Suprapubic skin (tissue), 4 donors: ENCODE measurements around the gene CNTROB. TPM values are rescaled to one million over a fixed set of nuclear protein-coding genes. Genes with fewer than 3 reads are reported as not detected.
"Not testable (repeated sequence)": the region's sequence is repeated elsewhere in the genome, so short reads cannot be mapped to it uniquely, and the experiment has no call there.

Experiments
- DNase-seq, 2 donors: peaks; one replicate each; pipeline ENCODE4 v3.0.0-alpha.2; 2019; ENCODE audit warnings: low spot score in 2 of 2
- H3K27ac ChIP-seq: fragments of 200-600 bp; sonication (generic); one replicate; pipeline ENCODE4 v1.5.1; 2019
- H3K27me3 ChIP-seq: fragments of 200-600 bp; sonication (generic); one replicate; pipeline ENCODE4 v1.5.1; 2019
- H3K36me3 ChIP-seq: fragments of 200-600 bp; sonication (generic); one replicate; pipeline ENCODE4 v1.5.1; 2019
- H3K4me1 ChIP-seq: fragments of 200-600 bp; sonication (generic); one replicate; pipeline ENCODE4 v1.5.1; 2019
- H3K4me3 ChIP-seq: fragments of 200-600 bp; sonication (generic); one replicate; pipeline ENCODE4 v1.5.1; 2019; ENCODE audit warnings: mild to moderate bottlenecking
- H3K9me3 ChIP-seq: fragments of 200-600 bp; sonication (generic); one replicate; pipeline ENCODE4 v1.5.1; 2019
- CTCF ChIP-seq, 2 donors: fragments of 200-600 bp in 1 of 2; fragments of 450-650 bp in 1 of 2; sonication (generic) in 1 of 2; IDR thresholded peaks; one replicate each; pipeline ENCODE4 v1.5.1; 2016 to 2019; ENCODE audit warnings: antibody characterized with exemption in 2 of 2, mild to moderate bottlenecking in 1 of 2, moderate library complexity in 1 of 2
- EP300 ChIP-seq: sonication (generic); formaldehyde crosslinking; IDR thresholded peaks from one replicate; pipeline ENCODE4 v1.6.1; 2017; ENCODE audit warnings: antibody characterized with exemption
- POLR2A ChIP-seq, 2 donors: fragments of 450-650 bp; IDR thresholded peaks; one replicate each; pipeline ENCODE4 v1.6.1; 2017; ENCODE audit warnings: antibody characterized with exemption in 2 of 2, mild to moderate bottlenecking in 2 of 2, moderate library complexity in 2 of 2
- POLR2AphosphoS5 ChIP-seq, 3 donors: sonication (generic); formaldehyde crosslinking; IDR thresholded peaks; one replicate each; pipeline ENCODE4 v1.6.1; 2017; ENCODE audit warnings: antibody characterized with exemption in 3 of 3
- WGBS: methylation state at CpG from one replicate; pipeline ENCODE4 v1.1.5; 2018; 5-methylcytosine and 5-hydroxymethylcytosine counted together
- total RNA-seq, 4 donors: library from RNA; depleted of rRNA; stranded (reverse); fragments of >200 nt; gene quantifications; one replicate each; pipeline ENCODE4 v1.1.0, GENCODE V29; 2016

CNTROB gene
- total RNA-seq, 4 donors from 2014 or later = 23.7 to 57.0 (median 30.8) TPM

- TF ChIP-seq CTCF (IDR thresholded peaks at IDR 0.05) (no peak), POLR2A (IDR thresholded peaks at IDR 0.05) (no peak), EP300 (no peak), POLR2AphosphoS5 (IDR thresholded peaks at IDR 0.05) (no peak)
- DNase-seq = no peak
- no peaks in the 10 kb centered on the region for H3K27me3 ChIP-seq
- no peaks in the 10 kb centered on the region for H3K4me1 ChIP-seq
- H3K4me3 ChIP-seq = no peak overlapping the region
- no peaks in the 10 kb centered on the region for H3K9me3 ChIP-seq
- no peak overlapping the region for H3K27ac ChIP-seq
- 71% methylated on average over 5 of the region's 5 CpGs for WGBS
- peaks cover 81% of the 10 kb centered on the region for H3K36me3 ChIP-seq
These were observed 14.4 kb downstream of the CNTROB start for GRCh38 chr17:7946441-7946840.

DNA sequence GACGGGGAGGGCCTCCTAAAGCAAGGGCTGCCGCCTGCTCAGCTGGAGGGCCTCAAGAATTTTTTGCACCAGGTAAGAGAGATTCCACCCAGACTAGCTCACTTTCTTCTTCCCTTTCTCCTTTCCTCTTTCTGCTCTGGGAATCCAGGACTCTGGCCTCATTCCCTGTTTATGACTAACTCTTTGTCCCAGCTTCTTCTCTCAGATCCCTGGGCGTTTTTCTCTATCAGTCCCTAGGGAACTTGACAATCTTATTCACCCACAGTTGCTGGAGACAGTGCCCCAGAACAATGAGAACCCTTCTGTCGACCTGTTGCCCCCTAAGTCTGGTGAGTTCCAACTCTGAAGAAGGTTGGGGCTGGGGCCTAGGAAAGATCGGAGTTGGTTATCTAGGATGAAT, 15.6 kb downstream of the CNTROB start:
- Histone ChIP-seq H3K9me3 (no peaks in the 10 kb centered on the region), H3K36me3 (peaks cover 75% of the 10 kb centered on the region), H3K4me1 (no peaks in the 10 kb centered on the region), H3K27ac (no peak overlapping the region), H3K4me3 (no peak overlapping the region), H3K27me3 (no peaks in the 10 kb centered on the region)
- no peak for DNase-seq
- WGBS = 82% methylated on average over 5 of the region's 5 CpGs
- TF ChIP-seq POLR2AphosphoS5 (IDR thresholded peaks at IDR 0.05) (no peak), CTCF (IDR thresholded peaks at IDR 0.05) (no peak), POLR2A (IDR thresholded peaks at IDR 0.05) (no peak), EP300 (no peak)

DNA sequence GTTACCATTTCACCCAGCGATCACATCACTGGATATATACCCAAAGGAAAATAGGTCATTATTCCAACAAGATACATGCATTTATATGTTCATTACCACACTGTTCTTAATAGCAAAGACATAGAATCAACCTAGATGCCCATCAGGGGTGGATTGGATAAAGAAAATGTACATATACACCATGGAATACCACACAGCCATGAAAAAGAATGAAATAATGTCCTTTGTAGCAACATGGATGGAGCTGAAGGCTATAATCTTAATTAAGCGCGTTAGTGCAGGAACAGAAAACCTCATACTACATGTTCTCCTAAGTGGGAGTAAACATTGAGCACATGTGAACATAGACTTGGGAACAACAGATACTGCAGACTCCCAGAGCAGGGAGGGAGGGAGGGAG, 18.6 kb downstream of the CNTROB start:
- no peak for TF ChIP-seq EP300
- no peak for TF ChIP-seq POLR2A (IDR thresholded peaks at IDR 0.05)
- no peak for TF ChIP-seq POLR2AphosphoS5 (IDR thresholded peaks at IDR 0.05)
- TF ChIP-seq CTCF (IDR thresholded peaks at IDR 0.05) = no peak
- Histone ChIP-seq H3K4me1 (no peaks in the 10 kb centered on the region), H3K27ac (no peak overlapping the region), H3K9me3 (no peaks in the 10 kb centered on the region), H3K36me3 (peaks cover 49% of the 10 kb centered on the region), H3K4me3 (no peak overlapping the region), H3K27me3 (no peaks in the 10 kb centered on the region)
- DNase-seq = no peak
- 54% methylated on average over 3 of the region's 3 CpGs for WGBS

DNA sequence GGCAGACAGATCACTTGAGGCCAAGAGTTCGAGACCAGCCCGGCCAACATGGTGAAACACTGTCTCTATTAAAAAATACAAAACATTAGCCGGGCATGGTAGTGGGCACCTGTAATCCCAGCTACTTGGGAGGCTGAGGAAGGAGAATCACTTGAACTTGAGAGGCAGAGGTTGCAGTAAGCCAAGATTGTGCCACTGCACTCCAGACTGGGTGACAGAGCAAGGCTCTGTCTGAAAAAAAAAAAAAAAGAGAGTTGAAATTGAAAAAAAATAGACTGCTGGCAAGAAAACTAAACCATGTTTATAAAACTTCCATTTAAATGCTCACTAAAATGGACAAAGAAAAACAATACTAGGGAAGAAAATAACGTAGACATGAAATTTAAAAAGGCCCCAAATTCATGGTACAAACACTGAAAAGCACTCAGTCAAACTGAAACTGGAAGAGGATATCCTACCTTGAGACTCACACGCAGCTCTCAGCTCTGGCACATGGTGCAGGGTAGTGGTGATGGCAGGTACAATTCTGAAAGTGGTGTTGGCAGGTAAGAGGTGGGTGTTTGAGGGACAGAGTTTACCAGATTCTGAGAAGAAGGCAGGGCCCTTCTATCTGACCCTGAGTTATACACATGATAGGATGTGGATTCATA, 19.3 kb downstream of the CNTROB start:
- Histone ChIP-seq H3K9me3 (no peaks in the 10 kb centered on the region), H3K4me3 (no peak overlapping the region)
- TF ChIP-seq POLR2A (IDR thresholded peaks at IDR 0.05) = no peak
- TF ChIP-seq EP300 = no peak
- TF ChIP-seq POLR2AphosphoS5 (IDR thresholded peaks at IDR 0.05) = no peak
- no peak for TF ChIP-seq CTCF (IDR thresholded peaks at IDR 0.05)

DNA sequence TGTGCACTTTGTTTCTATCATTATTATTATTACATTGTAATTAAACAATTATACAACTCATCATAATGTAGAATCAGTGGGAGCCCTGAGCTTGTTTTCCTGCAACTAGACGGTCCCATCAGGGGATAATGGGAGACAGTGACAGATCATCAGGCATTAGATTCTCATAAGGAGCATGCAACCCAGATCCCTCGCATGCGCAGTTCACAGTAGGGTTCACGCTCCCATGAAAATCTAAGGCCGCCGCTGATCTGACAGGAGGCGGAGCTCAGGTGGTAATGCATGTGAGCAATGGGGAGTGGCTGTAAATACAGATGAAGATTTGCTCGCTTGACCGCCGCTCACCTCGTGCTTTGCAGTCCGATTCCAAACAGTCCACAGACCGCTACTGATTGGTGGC, 21.3 kb downstream of the CNTROB start:
- WGBS = 97% methylated on average over 13 of the region's 13 CpGs
- not testable (repeated sequence) for H3K27ac ChIP-seq, H3K4me3 ChIP-seq, H3K4me1 ChIP-seq, DNase-seq, H3K9me3 ChIP-seq, H3K27me3 ChIP-seq
- H3K36me3 ChIP-seq = peaks cover 22% of the 10 kb centered on the region

More for the DNA sequence above, 19.3 kb downstream of the CNTROB start:
- DNase-seq = no peak
- Histone ChIP-seq H3K4me1 (no peaks in the 10 kb centered on the region), H3K27ac (no peak overlapping the region), H3K36me3 (peaks cover 42% of the 10 kb centered on the region), H3K27me3 (no peaks in the 10 kb centered on the region)
- 69% methylated on average over 5 of the region's 5 CpGs for WGBS
